ENCODE results near the gene SULT1C4.

GRCh38 chr2:108377401-108377800, 353 bp upstream of the SULT1C4 start:
- no peak for TF ChIP-seq POLR2A (IDR thresholded peaks at IDR 0.05; ENCODE audit: low read depth, low read length)
- TF ChIP-seq TAF1 (IDR thresholded peaks at IDR 0.05; ENCODE audit: borderline replicate concordance, low read depth, low read length) = no peak
- TF ChIP-seq POLR2AphosphoS5 (IDR thresholded peaks at IDR 0.05; ENCODE audit: low read depth, low read length) = no peak

Measured in GM12892 (cell line).